GM19397 (cell line): ENCODE measurements around the gene OSBPL1A.
"Not testable (repeated sequence)": the region's sequence is repeated elsewhere in the genome, so short reads cannot be mapped to it uniquely, and the experiment has no call there.

Experiments used
- ATAC-seq: cut with Tn5 transposase; IDR thresholded peaks from one replicate; pipeline ENCODE4 v1.9.1; 2021; ENCODE audit warnings: mild to moderate bottlenecking, moderate library complexity; ENCODE audit not compliant: unreplicated experiment

OSBPL1A gene

GRCh38 chr18:24398540-24398939, 916 bp upstream of the OSBPL1A start:
- ATAC-seq, result no peak

GRCh38 chr18:24397131-24397693, 412 bp downstream of the OSBPL1A start:
- no peak for ATAC-seq

- no peak for ATAC-seq
These were observed 1.5 kb downstream of the OSBPL1A start for GRCh38 chr18:24396082-24396633.

- ATAC-seq, result no peak
These were observed 2.4 kb downstream of the OSBPL1A start for GRCh38 chr18:24395049-24395795.

GRCh38 chr18:24388957-24389356, 8.7 kb downstream of the OSBPL1A start:
- ATAC-seq, result no peak

GRCh38 chr18:24386681-24387080, 10.9 kb downstream of the OSBPL1A start:
- ATAC-seq, result no peak

- ATAC-seq, result no peak
These were observed 16.5 kb downstream of the OSBPL1A start for GRCh38 chr18:24381126-24381525.

- ATAC-seq, result no peak
These were observed 17.4 kb downstream of the OSBPL1A start for GRCh38 chr18:24380163-24380747.

GRCh38 chr18:24378598-24378997, 19.0 kb downstream of the OSBPL1A start:
- ATAC-seq, result no peak

- not testable (repeated sequence) for ATAC-seq
These were observed 21.1 kb downstream of the OSBPL1A start for GRCh38 chr18:24376531-24376930.

GRCh38 chr18:24373328-24373727, 24.3 kb downstream of the OSBPL1A start:
- ATAC-seq, result no peak

- ATAC-seq, result no peak
These were observed 25.2 kb downstream of the OSBPL1A start for GRCh38 chr18:24372279-24372872.

- ATAC-seq, result no peak
These were observed 27.5 kb downstream of the OSBPL1A start for GRCh38 chr18:24370120-24370519.

- ATAC-seq, result no peak
These were observed 28.2 kb downstream of the OSBPL1A start for GRCh38 chr18:24369426-24369825.

- no peak for ATAC-seq
These were observed 28.9 kb downstream of the OSBPL1A start for GRCh38 chr18:24368749-24369148.

- ATAC-seq, result no peak
These were observed 31.3 kb downstream of the OSBPL1A start for GRCh38 chr18:24366328-24366727.

- ATAC-seq, result no peak
These were observed 33.4 kb downstream of the OSBPL1A start for GRCh38 chr18:24364177-24364576.

- ATAC-seq, result no peak
These were observed 34.9 kb downstream of the OSBPL1A start for GRCh38 chr18:24362757-24363156.

GRCh38 chr18:24359787-24360530, 37.7 kb downstream of the OSBPL1A start:
- not testable (repeated sequence) for ATAC-seq

- no peak for ATAC-seq
These were observed 43.3 kb downstream of the OSBPL1A start for GRCh38 chr18:24354278-24354677.

GRCh38 chr18:24346254-24346653, 51.4 kb downstream of the OSBPL1A start:
- no peak for ATAC-seq
